Smooth muscle cell (in vitro differentiated cells): ENCODE measurements around the gene RPL4. TPM values are rescaled to one million over a fixed set of nuclear protein-coding genes. Genes with fewer than 3 reads are reported as not detected.

Experiments used
- DNase-seq: peaks from one replicate; lab custom pipeline; 2025; ENCODE audit not compliant: unreplicated experiment; lab: John Stamatoyannopoulos, UW
- H2AFZ ChIP-seq: fragments of 200-600 bp; sonication (generic); 2 replicates; pipeline ENCODE4 v1.6.0; 2016; ENCODE audit warnings: antibody characterized with exemption, low read depth, mild to moderate bottlenecking
- H3F3A ChIP-seq: fragments of 200-600 bp; sonication (generic); 2 replicates; pipeline ENCODE4 v1.6.0; 2017; ENCODE audit warnings: antibody characterized with exemption, low read depth
- H3K27ac ChIP-seq: fragments of 200-600 bp; sonication (generic); 2 replicates; pipeline ENCODE4 v1.5.1; 2016; ENCODE audit warnings: low read depth, mild to moderate bottlenecking
- H3K27me3 ChIP-seq: fragments of 200-600 bp; sonication (generic); 2 replicates; pipeline ENCODE4 v1.6.1; 2016; ENCODE audit warnings: low read depth, mild to moderate bottlenecking
- H3K36me3 ChIP-seq: fragments of 200-600 bp; sonication (generic); 2 replicates; pipeline ENCODE4 v1.5.1; 2016; ENCODE audit warnings: low read depth
- H3K4me1 ChIP-seq: fragments of 200-600 bp; sonication (generic); 2 replicates; pipeline ENCODE4 v1.5.1; 2016; ENCODE audit warnings: low read depth
- H3K4me2 ChIP-seq: fragments of 200-600 bp; sonication (generic); 2 replicates; pipeline ENCODE4 v1.6.0; 2016; ENCODE audit warnings: mild to moderate bottlenecking
- H3K4me3 ChIP-seq: fragments of 200-600 bp; sonication (generic); 2 replicates; pipeline ENCODE4 v1.5.1; 2016; ENCODE audit warnings: mild to moderate bottlenecking
- H3K79me2 ChIP-seq: fragments of 200-600 bp; sonication (generic); 2 replicates; pipeline ENCODE4 v1.6.0; 2016; ENCODE audit warnings: low read depth, mild to moderate bottlenecking
- H3K9ac ChIP-seq: fragments of 200-600 bp; sonication (generic); 2 replicates; pipeline ENCODE4 v1.6.0; 2016; ENCODE audit warnings: low read depth
- H3K9me3 ChIP-seq: fragments of 200-600 bp; sonication (generic); replicated peaks from 2 replicates; pipeline ENCODE4 v1.5.1; 2016; ENCODE audit warnings: low read depth
- H4K20me1 ChIP-seq: fragments of 200-600 bp; sonication (generic); 2 replicates; pipeline ENCODE4 v1.6.0; 2016; ENCODE audit warnings: low read depth
- WGBS: methylation state at CpG from one replicate; pipeline ENCODE4 v1.1.7; 2016; ENCODE audit warnings: low lambda C conversion rate; 5-methylcytosine and 5-hydroxymethylcytosine counted together
- polyA plus RNA-seq: library from polyadenylated mRNA; unstranded; fragments of >200 nt; fragmentation: Nextera tagmentation; extraction: Ambion mirVana; gene quantifications from 2 replicates; pipeline ENCODE4 v1.2.1, GENCODE V29; 2016
- total RNA-seq: library from RNA; depleted of rRNA; stranded (reverse); fragments of >200 nt; gene quantifications from 2 replicates; pipeline ENCODE4 v1.2.3, GENCODE V29; 2014
- TF ChIP-seq, protein P1 (sequence below): fragments of 200-600 bp; sonication (generic); IDR thresholded peaks from 2 replicates; pipeline ENCODE4 v1.5.1; 2017; ENCODE audit warnings: borderline replicate concordance, mild to moderate bottlenecking, antibody characterized with exemption; ENCODE audit not compliant: insufficient read depth, poor library complexity, severe bottlenecking

RPL4 gene
- 3,841 and 4,095 TPM in 2 replicates for total RNA-seq
- polyA plus RNA-seq = 732 and 782 TPM in 2 replicates

DNA sequence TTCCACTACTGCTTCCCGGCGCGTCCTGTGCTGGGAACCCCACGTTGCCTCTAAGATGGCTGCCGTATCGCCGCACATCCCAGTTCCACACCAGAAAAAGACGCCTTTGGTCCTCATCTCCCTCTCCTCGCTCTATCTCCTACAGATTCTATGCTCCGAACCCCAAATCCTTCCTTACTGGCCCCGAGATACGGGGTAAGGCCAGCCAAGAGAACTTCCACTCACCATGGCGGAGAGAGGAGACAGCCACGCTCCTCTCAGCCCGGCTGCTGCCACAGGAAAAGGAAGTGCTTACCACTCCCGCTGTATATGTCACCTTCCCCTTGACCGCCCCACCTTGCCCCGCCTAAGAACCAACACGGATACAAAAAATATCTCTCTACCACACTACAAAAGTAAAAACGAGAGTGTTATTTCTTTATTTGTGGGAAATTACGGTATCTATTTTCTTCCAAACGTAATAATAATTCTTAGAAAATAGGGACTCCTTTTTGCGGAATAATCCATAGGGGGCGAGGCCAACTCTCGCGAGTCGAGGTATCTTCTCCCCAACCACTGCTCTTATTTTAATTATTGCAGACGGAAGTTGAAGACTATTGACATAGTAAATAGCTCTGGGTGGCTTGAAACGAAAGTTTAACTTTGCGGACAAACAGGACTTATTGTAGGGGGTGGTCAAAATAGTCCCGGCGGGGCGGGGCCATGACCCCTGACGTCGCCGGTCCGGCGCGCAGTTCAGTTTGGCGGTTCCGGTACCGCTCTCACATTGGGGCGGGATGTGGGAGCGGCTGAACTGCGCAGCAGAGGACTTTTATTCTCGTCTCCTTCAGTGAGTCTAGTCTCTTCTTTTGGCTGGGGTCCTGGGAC lies at the start of gene RPL4, which contains the start of gene ZWILCH:
TSS of gene RPL4 (minus strand) at position 293 of the 867 bp plus-strand sequence. CDS start at position 228, 65 bp downstream.
TSS of gene ZWILCH (plus strand) at position 764 of the 867 bp plus-strand sequence. CDS start at position 777, 13 bp downstream.
- Histone ChIP-seq H3K4me3 (peak within 1 kb of the TSS; percentile 99), H3K27me3 (no peaks in the 10 kb centered on the region), H3K4me2 (peak within 1 kb of the TSS; percentile 100), H3K9me3 (no peaks in the 10 kb centered on the region), H3K36me3 (peaks cover 23% of the 10 kb centered on the region), H2AFZ (peak within 1 kb of the TSS; percentile 98), H3K4me1 (peaks cover 28% of the 10 kb centered on the region), H3F3A (peaks cover 30% of the 10 kb centered on the region), H4K20me1 (peaks cover 45% of the 10 kb centered on the region), H3K27ac (peak within 1 kb of the TSS; percentile 99), H3K9ac (peak within 1 kb of the TSS; percentile 100), H3K79me2 (peaks cover 72% of the 10 kb centered on the region)
- peak; percentile 22 for DNase-seq
- TF ChIP-seq, protein P1, sequence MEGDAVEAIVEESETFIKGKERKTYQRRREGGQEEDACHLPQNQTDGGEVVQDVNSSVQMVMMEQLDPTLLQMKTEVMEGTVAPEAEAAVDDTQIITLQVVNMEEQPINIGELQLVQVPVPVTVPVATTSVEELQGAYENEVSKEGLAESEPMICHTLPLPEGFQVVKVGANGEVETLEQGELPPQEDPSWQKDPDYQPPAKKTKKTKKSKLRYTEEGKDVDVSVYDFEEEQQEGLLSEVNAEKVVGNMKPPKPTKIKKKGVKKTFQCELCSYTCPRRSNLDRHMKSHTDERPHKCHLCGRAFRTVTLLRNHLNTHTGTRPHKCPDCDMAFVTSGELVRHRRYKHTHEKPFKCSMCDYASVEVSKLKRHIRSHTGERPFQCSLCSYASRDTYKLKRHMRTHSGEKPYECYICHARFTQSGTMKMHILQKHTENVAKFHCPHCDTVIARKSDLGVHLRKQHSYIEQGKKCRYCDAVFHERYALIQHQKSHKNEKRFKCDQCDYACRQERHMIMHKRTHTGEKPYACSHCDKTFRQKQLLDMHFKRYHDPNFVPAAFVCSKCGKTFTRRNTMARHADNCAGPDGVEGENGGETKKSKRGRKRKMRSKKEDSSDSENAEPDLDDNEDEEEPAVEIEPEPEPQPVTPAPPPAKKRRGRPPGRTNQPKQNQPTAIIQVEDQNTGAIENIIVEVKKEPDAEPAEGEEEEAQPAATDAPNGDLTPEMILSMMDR = no peak
- under 1% methylated on average over 46 of the region's 46 CpGs for WGBS

DNA sequence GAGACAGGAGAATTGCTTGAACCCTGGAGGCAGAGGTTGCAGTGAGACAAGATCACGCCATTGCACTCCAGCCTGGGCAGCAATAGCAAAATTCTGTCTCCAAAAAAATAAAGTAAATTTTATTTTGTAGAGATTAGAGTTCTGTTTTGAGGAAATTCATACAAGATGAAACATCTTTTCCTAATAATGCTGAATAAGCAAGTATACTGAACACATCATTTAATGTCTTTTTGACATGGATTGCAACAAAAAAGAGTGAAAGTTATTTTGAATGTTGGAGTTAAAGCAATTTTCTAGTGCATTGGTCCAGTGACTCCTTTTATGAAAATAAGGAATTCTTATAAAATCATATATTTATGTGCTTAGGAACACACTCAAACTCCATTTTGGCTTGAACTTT lies 40.6 kb upstream of the RPL4 start:
- Histone ChIP-seq H3K4me3 (no peak overlapping the region), H2AFZ (no peak overlapping the region), H3K79me2 (no peaks in the 10 kb centered on the region), H3K36me3 (peaks cover 5% of the 10 kb centered on the region), H3K27ac (no peak overlapping the region), H4K20me1 (no peaks in the 10 kb centered on the region), H3K27me3 (no peaks in the 10 kb centered on the region), H3K9ac (no peak overlapping the region), H3F3A (no peaks in the 10 kb centered on the region), H3K4me1 (no peaks in the 10 kb centered on the region), H3K9me3 (no peaks in the 10 kb centered on the region), H3K4me2 (no peak overlapping the region)
- DNase-seq = no peak
- TF ChIP-seq, protein P1 = no peak
- WGBS = 97% methylated on average over 1 of the region's 1 CpG

DNA sequence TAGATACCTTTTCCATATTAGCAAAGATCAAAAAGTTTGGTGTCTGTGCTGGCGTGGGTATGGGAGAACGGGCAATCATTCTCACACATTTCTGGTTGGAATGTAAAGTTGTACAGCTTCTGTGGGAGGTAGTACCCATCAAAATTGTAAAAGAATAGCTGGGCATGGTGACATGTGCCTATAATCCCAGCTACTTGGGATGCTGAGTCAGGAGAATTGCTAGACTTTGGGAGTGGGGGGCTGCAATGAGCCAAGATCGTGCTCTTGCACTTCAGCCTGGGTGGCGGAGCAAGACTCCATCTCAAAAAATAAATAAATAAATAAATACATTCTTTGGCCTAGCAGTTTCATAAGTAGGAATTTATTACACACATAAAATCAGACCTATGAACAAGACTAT lies 38.2 kb upstream of the RPL4 start:
- H3K27me3 ChIP-seq = no peaks in the 10 kb centered on the region
- no peak overlapping the region for H3K4me2 ChIP-seq
- no peaks in the 10 kb centered on the region for H3F3A ChIP-seq
- no peaks in the 10 kb centered on the region for H3K4me1 ChIP-seq
- no peak overlapping the region for H3K27ac ChIP-seq
- H2AFZ ChIP-seq = no peak overlapping the region
- DNase-seq = no peak
- H3K9ac ChIP-seq = no peak overlapping the region
- no peak overlapping the region for H3K4me3 ChIP-seq
- no peaks in the 10 kb centered on the region for H4K20me1 ChIP-seq
- WGBS = 98% methylated on average over 4 of the region's 4 CpGs
- TF ChIP-seq, protein P1 = no peak
- no peaks in the 10 kb centered on the region for H3K9me3 ChIP-seq
- H3K79me2 ChIP-seq = no peaks in the 10 kb centered on the region
- H3K36me3 ChIP-seq = peaks cover 9% of the 10 kb centered on the region
